ENCODE measurements around the gene GLP2R.

- TF ChIP-seq ZNF274 (IDR thresholded peaks at IDR 0.05; ENCODE audit: low read length) (no peak), ZNF274 (tag by site-specific recombination; IDR thresholded peaks at IDR 0.05; ENCODE audit: borderline replicate concordance) (no peak), CTCF (tag by site-specific recombination; IDR thresholded peaks at IDR 0.05) (no peak), ZSCAN5A (tag by site-specific recombination; IDR thresholded peaks at IDR 0.05) (no peak), ZNF548 (tag by site-specific recombination; IDR thresholded peaks at IDR 0.05) (no peak), ZFP41 (tag by site-specific recombination; IDR thresholded peaks at IDR 0.05; ENCODE audit: borderline replicate concordance) (no peak), ZBTB21 (tag by site-specific recombination; IDR thresholded peaks at IDR 0.05) (no peak), ZNF404 (tag by site-specific recombination; IDR thresholded peaks at IDR 0.05) (no peak), ZSCAN18 (tag by site-specific recombination; IDR thresholded peaks at IDR 0.05) (no peak)
Observed at GRCh38 chr17:9918352-9918751, 92.6 kb downstream of the GLP2R start.
